GM10266 (cell line): ENCODE results near the gene HDAC1.

ENCODE experiments used
- DNase-seq: peaks from one replicate; pipeline ENCODE4 v3.0.0; 2012; ENCODE audit errors: extremely low spot score
- CTCF ChIP-seq: IDR thresholded peaks from 2 replicates; pipeline ENCODE4 v1.5.1; 2012; ENCODE audit warnings: mild to moderate bottlenecking, low read depth; ENCODE audit not compliant: control insufficient read depth, insufficient read depth; ENCODE audit errors: missing control alignments

HDAC1 gene

GRCh38 chr1:32342704-32343103 is 50.8 kb downstream of the HDAC1 start:
- DNase-seq, result no peak

DNA sequence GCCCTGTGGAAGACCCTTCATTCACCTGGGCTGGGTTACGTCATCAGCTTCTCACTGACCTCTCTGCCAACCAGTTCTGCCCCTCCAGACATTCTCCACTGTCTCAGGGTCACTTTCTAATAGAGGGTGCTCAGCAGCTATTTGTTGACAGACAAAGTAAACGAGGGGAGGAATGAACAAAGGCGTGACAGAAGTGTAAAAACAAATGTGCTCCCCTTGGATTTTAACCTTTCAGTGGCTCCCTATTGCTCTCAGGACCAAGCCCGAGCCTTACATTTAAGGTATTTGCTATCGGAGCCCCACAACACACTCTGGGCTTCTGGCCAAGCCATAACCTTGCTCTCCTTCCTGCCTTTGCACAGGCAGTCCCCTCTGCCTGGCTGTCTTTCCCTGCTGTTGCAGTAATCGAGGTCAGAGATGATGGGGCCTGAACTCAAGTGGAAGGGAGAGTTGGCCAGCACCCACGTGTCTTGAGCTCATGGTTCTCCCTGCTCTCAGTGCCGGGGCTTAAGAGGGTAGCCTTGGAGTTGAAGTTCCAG is 53.5 kb downstream of the HDAC1 start:
- DNase-seq, result no peak
- no peak for TF ChIP-seq CTCF

More at GRCh38 chr1:32342704-32343103, 50.8 kb downstream of the HDAC1 start:
- TF ChIP-seq CTCF, result no peak

GRCh38 chr1:32346532-32347157 is 54.8 kb downstream of the HDAC1 start:
- no peak for TF ChIP-seq CTCF
- DNase-seq, result no peak

DNA sequence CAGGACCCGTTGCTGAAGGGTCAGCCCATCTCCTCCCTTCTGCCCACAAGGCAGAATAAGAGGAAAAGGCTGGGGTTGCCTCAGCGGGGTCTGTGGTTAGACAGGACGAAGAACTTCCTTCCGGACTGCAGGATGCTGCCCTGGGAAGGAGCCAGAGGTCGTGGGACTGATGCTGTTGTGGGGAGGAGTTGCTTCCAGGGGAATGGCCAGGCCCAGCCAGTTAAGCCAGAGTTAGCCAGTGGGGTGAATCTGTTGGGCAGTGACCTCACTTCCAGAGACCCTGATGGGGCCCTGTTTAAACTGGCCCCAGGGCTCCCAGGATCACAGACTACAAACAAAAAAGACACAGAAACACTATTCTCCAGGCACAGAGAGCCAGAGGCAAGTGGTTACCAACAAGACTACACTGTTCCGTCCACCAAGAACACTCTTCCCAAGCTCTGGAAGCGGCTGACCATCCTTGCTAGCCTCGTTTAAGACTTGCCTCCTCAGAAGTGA is 57.4 kb downstream of the HDAC1 start:
- no peak for DNase-seq
- TF ChIP-seq CTCF, result no peak

DNA sequence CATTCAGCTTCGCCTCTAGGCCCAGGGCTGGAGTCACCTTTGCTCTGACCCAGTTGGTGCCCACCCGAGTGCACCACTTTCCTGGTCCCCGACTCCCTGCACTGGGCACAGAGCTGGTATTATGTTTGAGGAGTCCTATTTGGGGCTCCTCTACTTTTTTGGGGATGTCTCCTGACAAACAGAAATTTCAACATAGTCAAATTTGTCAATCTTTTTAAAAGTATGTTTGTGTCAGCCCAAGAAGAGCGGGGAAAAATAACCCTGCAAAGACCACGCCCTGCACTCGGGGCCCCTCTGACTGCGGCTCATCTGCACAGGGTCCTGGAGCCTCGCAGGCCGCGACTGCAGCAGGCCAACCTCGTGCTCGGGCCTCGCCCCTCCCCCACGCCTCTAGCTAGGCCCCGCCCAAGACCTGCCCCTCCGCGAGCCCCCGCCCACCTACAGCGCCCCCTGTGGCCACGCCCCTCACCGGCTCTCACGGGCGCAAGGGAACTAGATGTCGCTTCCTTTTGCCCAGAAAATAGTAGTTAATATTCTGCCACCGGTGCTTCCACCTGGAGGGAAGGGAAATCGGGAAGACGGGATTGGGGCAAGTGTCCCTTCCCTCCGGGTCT is 59.0 kb downstream of the HDAC1 start:
- DNase-seq, result peak; percentile 85
- peak; percentile 41 for TF ChIP-seq CTCF

- peak; percentile 99 for DNase-seq
- no peak for TF ChIP-seq CTCF
Measured at GRCh38 chr1:32351399-32352238, 59.7 kb downstream of the HDAC1 start.
